ENCODE results near the gene PRR12.
"Not testable (repeated sequence)": the region's sequence is repeated elsewhere in the genome, so short reads cannot be mapped to it uniquely, and the experiment has no call there.

PRR12 gene

GRCh38 chr19:49624967-49625910 lies 34.3 kb downstream of the PRR12 start:
- no peak for DNase-seq

GRCh38 chr19:49626226-49626625 lies 35.2 kb downstream of the PRR12 start:
- DNase-seq: no peak

- no peak for DNase-seq
Measured at GRCh38 chr19:49629659-49630058, 38.7 kb downstream of the PRR12 start.

- DNase-seq: no peak
Measured at GRCh38 chr19:49631014-49631588, 40.1 kb downstream of the PRR12 start.

GRCh38 chr19:49631610-49632192 lies 40.7 kb downstream of the PRR12 start:
- DNase-seq: no peak

- no peak for DNase-seq
Measured at GRCh38 chr19:49632576-49632975, 41.6 kb downstream of the PRR12 start.

- not testable (repeated sequence) for DNase-seq
Measured at GRCh38 chr19:49633273-49633672, 42.3 kb downstream of the PRR12 start.

GRCh38 chr19:49635530-49636232 lies 44.7 kb downstream of the PRR12 start:
- no peak for DNase-seq

GRCh38 chr19:49636233-49636932 lies 45.4 kb downstream of the PRR12 start:
- no peak for DNase-seq

GRCh38 chr19:49637821-49638738 lies 47.1 kb downstream of the PRR12 start:
- peak; percentile 26 to 30 for DNase-seq

GRCh38 chr19:49639401-49640112 lies 48.6 kb downstream of the PRR12 start:
- no peak for DNase-seq

GRCh38 chr19:49640113-49640898 lies 49.3 kb downstream of the PRR12 start, which contains the start of gene RRAS:
TSS of gene RRAS (minus strand) at chr19:49640143. CDS start at chr19:49640098, 45 bp downstream.
- DNase-seq: peak; percentile 99 to 100

- peak; percentile 98 to 100 for DNase-seq
Measured at GRCh38 chr19:49641688-49642491, 50.9 kb downstream of the PRR12 start, which contains the start of gene SCAF1. TSS of gene SCAF1 (plus strand) at chr19:49642209. CDS start at chr19:49645027, 2,818 bp downstream.

- DNase-seq: no peak
Measured at GRCh38 chr19:49642492-49643035, 51.6 kb downstream of the PRR12 start.

GRCh38 chr19:49643466-49643865 lies 52.5 kb downstream of the PRR12 start:
- no peak for DNase-seq

- DNase-seq: no peak
Measured at GRCh38 chr19:49645592-49645991, 54.6 kb downstream of the PRR12 start.

- no peak for DNase-seq
Measured at GRCh38 chr19:49645995-49646394, 55.0 kb downstream of the PRR12 start.

GRCh38 chr19:49646586-49646985 lies 55.6 kb downstream of the PRR12 start:
- no peak for DNase-seq

Data from Kasumi-1 (cell line).